HG02981 (cell line): ENCODE data around the gene KIF23.

Experiments
- ATAC-seq: cut with Tn5 transposase; IDR thresholded peaks from one replicate; pipeline ENCODE4 v1.9.1; 2021; ENCODE audit warnings: mild to moderate bottlenecking, moderate library complexity; ENCODE audit not compliant: unreplicated experiment

KIF23 gene

GRCh38 chr15:69462493-69463181 is 48.5 kb downstream of the KIF23 start:
- peak; percentile 92 for ATAC-seq

DNA sequence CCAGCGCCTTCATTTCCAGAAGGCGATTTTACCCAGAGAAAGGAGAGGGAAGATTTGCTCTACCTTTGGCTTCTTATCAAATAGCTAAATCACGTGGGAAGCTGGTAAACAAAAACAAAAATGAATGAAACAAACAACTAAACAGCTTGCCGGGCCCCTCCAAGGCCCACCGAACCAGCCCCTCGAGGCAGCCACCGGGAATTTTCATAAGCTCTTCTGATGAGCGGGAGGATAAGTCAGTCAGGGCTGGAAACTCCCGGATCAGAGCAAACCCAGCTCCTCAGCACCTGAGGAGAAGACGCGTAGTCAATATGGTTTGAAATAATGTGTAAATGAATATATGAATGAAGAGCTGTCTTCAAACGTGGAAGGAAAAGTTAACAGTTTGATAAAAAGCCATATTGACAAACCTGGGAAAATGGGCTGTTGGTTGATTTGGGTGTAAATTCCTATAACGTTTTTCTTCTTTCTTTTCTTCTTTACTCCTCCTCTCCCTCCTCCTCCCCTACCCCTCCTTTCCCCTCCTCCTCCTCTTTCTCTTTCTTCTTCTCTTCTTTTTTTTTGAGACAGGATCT is 49.1 kb downstream of the KIF23 start:
- ATAC-seq, result no peak

DNA sequence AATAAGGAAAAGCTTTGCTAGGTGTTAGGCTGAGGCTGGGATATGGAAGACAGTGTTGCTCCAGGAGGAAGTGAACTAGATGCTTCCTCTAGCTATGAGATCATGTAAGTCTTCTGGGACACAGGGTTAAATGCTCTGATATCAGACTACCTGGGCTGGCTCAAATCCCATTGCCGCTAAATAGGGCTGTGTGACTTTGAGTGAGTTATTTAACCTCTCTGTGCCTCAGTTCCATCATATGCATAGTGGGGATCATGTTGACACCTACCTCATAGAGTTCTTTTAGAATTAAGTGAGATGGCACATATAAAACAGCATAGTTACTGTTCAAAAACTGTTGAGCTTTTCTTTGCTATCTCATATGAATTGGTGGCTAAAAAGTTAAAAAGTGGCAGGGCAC is 51.1 kb downstream of the KIF23 start:
- no peak for ATAC-seq

DNA sequence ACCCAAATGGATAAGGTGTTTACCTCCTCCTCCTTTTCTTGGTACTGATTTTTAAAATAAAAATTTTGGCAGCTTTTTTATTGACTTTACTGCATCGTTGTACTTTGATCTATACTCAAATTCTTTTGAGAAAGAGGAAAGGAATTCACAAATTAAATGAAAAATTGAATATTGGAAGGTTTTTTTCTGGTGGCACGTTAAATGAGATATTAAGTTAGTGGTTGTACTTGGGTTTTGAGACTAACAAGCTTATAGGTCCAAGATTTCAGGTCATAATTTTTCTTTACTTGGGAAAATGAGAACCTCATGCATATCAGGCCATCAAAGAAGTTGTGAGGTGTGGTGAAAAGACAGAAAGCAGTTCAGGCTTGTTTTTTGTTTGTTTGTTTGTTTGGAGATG is 52.6 kb downstream of the KIF23 start:
- ATAC-seq, result no peak

GRCh38 chr15:69467636-69468035 is 53.5 kb downstream of the KIF23 start:
- ATAC-seq, result no peak

DNA sequence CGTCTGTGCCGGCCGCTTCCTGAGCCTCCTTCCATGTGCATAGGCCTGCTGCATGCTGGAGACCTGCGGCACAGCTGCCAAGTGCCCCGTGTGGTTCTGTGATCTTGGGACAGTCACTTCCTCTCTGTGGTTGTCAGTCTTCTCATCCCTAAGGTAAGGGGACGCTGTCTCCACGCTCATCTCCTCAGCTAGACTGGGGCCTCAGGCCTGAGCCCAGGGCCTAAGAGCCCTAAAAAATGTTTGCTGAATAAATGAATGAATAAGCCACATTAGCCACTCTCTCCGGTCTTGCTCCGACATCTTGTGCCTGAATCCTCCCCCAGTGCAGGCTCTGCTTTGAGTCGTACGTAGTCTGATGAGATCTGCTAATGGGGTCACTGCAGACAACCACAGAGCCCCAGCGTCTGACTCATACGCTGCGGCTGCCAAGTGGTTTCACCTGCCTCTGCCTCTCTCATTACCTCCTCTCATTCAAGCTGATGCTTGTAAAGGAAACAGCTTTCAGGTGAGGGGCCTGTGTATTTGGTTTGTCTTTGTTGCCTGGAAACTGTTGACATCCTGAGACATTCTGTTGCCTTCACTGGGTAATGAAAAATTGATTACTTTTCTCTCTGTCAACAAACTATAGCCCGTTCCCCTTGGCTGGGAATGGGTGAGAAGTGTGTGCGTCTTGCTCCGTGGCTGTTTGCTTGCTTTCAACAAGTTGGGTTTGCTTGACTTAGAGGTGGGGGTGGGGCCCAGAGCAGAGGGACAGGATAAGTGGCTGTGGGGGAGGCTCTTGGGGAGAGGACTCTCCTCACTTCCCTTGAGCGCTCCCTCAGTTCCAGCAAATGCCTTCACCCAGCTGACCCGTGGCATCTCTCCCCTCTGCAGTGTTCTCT is 54.3 kb downstream of the KIF23 start:
- ATAC-seq, result no peak

GRCh38 chr15:69469467-69470201 is 55.5 kb downstream of the KIF23 start:
- no peak for ATAC-seq

DNA sequence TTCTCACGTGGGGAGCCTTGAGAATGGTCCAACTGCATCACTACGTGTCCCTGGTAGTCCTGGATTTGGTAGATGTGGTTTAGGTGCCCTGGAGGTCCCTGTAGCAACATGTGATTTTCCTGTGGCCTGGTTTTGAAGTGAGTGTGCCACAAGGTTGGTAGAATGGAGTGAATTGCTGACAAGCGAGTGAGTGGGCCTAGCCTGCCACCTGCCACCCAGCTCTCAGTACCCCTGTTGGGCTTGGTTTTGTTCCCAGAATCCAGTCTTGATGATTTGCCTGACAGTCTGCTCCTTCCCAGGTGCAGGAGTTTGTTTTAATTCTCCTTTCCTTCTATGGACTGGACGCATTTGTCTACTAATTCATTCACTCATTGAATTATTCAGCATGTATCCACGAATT is 57.9 kb downstream of the KIF23 start:
- ATAC-seq, result no peak

DNA sequence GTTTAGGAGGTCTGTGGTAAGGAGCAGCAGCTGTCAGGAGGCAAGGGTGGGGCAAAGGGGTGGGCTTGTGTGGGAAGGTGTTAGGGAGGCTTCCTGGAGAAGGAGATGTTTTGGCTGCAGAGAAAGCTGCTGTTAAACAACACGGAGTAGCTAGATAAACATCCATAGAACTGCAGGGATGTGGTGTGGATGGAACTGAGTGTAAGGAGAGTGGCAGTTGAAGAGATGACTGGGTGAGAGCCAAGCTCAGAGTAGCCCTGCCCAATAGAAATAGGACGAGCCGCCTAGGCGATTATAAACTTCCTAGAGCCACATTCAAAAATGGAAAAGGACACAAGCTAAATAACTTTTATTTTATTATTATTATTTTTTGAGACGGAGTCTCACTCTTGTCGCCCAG is 58.4 kb downstream of the KIF23 start:
- ATAC-seq, result no peak

DNA sequence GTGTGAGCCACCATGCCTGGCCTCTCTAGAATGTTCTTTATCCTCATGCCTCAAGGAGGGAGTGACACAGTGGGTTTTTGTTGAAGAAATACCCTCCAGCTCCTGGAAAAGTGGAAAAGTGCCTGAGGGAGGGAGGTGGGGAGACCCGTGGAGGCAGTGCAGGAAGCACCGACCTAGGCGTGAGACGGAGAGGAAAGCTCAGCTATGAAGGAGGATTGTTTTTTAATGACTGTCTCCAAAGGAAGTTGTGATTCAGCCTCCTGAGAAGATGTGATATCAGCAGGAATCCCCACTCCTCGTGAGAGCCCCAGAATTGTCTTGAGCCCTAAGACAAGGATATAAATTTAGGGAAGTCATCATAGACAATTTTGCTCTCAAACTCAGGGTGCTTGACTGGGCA is 60.1 kb downstream of the KIF23 start:
- ATAC-seq, result no peak

GRCh38 chr15:69474846-69475455 is 60.8 kb downstream of the KIF23 start:
- ATAC-seq, result no peak

GRCh38 chr15:69475769-69476358 is 61.7 kb downstream of the KIF23 start:
- ATAC-seq, result no peak

DNA sequence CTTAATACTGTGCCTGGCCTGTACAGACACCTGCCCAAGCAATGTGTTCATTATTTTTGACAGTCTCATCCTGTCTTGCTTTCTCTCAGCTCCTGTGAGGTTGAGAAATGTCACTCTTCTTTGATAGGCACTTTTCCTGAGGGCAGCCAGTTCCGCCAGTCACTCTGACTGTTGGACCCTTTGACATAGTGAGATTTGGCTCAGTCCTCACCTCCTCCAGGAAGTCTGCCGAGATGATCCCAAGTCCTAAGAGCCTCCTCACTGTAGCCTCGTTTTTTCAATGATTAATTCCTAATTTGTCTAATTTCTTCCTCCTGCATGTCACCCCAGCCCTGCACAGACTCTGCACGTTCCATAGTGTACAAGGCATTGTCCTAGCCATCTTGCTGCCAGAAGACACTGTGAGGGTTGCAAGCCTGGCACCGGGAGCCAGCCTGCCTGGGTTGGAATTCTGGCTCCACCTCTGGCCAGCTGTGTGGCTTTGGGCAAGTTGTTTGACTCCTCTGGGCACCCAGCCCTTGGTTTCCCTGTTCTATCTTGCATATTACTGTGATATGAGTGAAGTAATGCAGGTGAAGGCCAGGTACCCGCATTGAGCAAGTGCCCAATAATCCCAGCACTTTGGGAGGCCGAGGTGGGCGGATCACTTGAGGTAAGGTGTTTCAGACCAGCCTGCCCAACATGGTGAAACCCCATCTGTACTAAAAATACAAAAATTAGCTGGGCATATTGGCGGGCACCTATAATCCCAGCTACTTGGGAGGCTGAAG is 62.7 kb downstream of the KIF23 start:
- no peak for ATAC-seq

DNA sequence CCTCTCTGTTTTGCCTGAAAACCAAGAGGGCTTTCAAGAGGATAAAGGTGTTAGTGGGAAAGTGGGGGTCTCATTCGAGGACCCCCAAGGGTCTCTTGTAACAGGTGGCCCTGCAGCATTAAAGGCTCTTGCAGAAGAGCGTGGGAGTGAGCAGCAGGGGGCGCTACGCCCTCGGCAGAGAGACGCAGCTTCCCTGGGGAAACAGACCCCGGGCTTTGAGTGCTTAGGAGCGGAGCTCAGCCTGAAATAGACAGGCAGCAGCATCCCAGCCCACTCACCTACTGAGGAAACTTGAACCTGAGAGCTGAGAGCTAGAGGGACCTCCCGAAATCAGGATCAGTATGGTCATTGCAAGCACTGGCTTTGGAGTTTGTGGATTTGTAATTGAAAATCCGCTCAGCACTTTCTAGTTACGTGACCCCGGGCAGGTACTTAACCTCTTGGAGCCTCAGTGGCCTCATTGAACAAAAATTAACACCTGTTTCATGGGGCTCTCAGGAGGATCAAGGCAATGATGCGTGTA is 64.2 kb downstream of the KIF23 start:
- no peak for ATAC-seq

- no peak for ATAC-seq
Observed at GRCh38 chr15:69479081-69479480, 64.9 kb downstream of the KIF23 start.

DNA sequence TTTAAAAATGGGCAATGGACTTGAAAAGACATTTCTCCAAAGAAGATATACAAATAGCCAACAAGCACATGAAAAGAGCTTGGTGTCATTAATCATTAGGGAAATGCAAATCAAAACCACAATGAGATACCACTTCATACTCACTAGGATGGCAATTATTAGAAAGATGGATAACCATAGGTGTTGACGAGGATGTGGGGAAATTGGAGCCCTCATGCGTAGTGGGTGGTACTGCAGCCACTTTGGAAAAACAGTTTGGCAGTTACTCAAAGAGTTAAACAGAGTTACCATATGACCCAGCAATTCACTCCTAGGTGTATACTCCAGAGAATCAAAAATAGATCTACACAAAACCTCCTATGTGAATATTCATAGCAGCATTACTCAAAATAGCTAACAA is 65.8 kb downstream of the KIF23 start:
- no peak for ATAC-seq

DNA sequence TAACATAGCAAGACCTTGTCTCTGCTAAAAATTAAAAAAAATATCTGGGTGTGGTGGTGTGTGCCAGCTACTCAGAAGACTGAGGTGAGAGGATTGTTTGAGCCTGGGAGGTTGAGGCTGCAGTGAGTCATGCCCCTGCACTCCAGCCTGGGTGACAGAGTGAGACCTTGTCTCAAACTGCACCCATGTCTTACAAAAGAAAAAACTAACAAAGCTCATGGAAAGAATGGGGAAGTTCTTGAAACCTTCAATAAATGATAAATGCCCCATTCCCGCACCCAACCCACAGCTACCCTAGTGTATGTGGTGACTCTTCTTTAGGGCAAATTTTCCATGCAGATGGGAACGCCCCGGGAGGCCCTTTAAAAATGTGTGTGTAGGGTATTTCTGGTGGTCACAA is 66.8 kb downstream of the KIF23 start:
- no peak for ATAC-seq

DNA sequence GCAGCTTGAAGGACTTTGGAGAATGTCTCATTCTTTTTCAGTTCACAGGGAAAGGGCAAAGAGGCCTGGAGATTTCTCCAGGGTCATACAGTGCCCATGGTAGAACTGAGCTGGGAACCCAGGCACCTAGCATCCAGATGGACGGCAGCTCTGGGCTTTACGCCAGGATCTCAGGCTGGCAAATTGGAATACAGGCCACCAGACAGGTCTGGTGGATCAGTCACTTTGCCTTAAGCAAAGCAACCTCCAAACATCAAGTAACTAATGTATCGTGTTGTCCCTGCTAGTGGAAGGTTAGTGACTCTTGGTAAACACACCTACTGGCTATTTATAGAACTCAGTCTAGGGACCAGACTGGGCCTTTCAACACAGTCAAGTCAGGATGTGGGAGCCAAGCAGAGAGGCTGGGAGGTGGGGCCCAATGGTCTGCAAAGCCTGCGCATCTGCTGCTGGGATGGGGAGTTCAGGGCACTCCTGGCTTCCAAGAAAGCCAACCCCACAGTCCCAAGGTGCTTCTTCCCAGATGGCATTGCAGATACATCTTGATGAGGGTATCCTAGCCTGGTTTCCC is 68.6 kb downstream of the KIF23 start:
- ATAC-seq, result no peak

DNA sequence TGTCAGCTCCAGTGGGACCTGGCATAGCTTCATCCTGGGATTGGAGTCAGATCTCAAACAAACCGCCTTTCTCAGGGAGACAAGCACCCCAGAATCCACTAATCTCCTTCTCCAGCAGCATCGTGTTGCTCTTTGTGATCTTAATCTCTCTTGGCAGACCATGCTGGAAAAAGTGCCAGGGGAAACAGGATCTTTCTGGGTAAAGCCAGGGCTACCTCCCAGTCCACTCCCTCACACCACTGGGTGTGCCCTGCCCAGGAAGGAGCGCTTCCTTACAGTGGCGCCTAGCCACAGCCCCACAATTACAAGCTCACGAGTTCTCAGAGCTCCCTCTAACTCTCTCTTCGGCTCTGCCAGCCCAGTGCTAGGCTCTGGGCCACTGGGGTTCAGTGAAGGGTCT is 70.7 kb downstream of the KIF23 start:
- ATAC-seq, result no peak
